ENCODE results near the gene GPR82. TPM values are rescaled to one million over a fixed set of nuclear protein-coding genes. Genes with fewer than 3 reads are reported as not detected.
A peak's percentile ranks its signal among the peaks of the same experiment; 100 is the strongest.
"Not testable (repeated sequence)": the region's sequence is repeated elsewhere in the genome, so short reads cannot be mapped to it uniquely, and the experiment has no call there.

GPR82 gene
- polyA plus RNA-seq, 1 donor: 1.4 TPM

DNA sequence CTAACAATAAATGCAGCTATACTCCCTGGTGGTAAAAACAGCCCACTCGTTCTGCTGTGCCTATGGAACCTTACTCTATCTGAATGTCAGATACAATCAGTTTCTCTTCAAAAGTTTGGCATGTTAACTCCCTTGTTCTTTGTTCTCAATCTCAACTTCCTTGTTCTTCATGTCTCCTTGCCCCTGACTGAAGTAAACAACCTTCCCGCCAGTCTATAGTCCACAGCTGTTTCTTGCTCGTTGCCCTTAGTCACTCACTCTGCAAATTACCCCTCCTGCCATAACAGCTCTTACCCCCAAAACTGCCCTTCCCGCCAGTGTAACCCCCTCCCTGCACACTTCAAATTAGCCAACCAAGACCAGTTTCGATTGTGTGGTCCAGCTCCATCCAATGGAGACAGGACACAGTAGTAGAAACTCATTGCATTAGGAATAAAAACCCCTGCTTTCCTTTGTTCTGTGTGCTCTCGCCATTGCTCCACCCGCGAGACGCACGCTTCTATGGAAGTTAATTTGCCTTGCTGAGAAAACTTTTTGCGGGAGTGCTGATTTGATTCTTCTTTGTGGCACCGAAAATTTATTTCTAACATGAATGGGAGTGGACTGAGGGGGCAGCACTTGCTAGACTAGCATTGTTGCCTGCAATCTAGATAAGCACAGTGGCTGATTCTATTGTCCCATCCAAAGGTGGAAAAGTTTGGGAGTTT is 7.1 kb upstream of the GPR82 start:
- H3K27me3 ChIP-seq (ENCODE audit: control insufficient read depth, insufficient read depth, low read length): no peaks in the 10 kb centered on the region
- H3K4me3 ChIP-seq (ENCODE audit: low read length): no peak overlapping the region
- H3K36me3 ChIP-seq (ENCODE audit: control insufficient read depth, insufficient read depth, low read length): no peaks in the 10 kb centered on the region
- H3K9me3 ChIP-seq (ENCODE audit: control insufficient read depth, low read depth, low read length): peaks cover 3% of the 10 kb centered on the region
- H3K27ac ChIP-seq (ENCODE audit: low read length): peak overlapping the region; percentile 46
- peak in 1 of 2 donors; percentile 61 for DNase-seq
- H3K4me1 ChIP-seq (ENCODE audit: control insufficient read depth, insufficient read depth, low read length): peaks cover 11% of the 10 kb centered on the region
- WGBS (ENCODE audit: insufficient coverage, low lambda C conversion rate): no CpG with 5 or more reads among the region's 12 CpGs

DNA sequence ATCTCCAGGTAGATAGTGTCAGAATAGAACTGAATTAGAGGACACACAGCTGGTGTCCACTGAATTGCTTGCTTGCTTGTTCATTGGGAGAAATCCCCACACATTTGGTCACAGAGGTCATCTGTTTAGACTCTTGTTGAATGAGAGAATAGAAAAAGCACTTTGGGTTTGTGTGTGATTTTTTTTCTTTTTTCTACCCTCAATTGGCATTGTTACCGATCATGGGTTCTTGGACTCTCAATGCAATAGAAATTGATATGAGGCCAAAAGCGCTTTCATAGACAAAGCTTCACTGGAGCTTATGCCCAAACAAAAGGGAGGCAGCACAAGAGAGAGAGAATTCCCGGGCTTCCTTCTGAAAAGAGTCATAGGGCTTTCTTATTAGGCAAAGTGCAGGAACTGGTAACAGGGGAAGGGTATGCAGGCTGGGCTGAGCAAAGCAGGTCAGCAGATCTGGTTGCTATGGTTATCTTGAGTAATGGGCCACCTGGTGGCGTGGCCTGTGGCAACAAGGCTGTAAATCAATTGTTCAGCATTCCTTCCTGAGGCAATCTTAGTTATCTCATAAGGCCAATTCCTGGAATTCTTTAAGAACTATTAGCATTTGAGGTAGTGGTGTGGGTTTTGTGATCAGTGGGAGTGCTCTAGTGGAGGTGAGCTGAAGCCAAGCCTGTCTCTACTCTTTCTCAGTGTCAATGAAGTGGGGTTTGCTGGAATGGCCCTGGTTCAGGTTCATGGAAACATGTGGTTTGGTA is 5.3 kb upstream of the GPR82 start:
- Histone ChIP-seq H3K27me3 (ENCODE audit: control insufficient read depth, insufficient read depth, low read length) (no peaks in the 10 kb centered on the region), H3K4me1 (ENCODE audit: control insufficient read depth, insufficient read depth, low read length) (peaks cover 11% of the 10 kb centered on the region), H3K36me3 (ENCODE audit: control insufficient read depth, insufficient read depth, low read length) (peaks cover 3% of the 10 kb centered on the region), H3K9me3 (ENCODE audit: control insufficient read depth, low read depth, low read length) (peaks cover 3% of the 10 kb centered on the region), H3K27ac (ENCODE audit: low read length) (peak overlapping the region; percentile 52), H3K4me3 (ENCODE audit: low read length) (no peak overlapping the region)
- WGBS (ENCODE audit: insufficient coverage, low lambda C conversion rate): no CpG with 5 or more reads among the region's 4 CpGs
- peak in 1 of 2 donors; percentile 39 for DNase-seq

DNA sequence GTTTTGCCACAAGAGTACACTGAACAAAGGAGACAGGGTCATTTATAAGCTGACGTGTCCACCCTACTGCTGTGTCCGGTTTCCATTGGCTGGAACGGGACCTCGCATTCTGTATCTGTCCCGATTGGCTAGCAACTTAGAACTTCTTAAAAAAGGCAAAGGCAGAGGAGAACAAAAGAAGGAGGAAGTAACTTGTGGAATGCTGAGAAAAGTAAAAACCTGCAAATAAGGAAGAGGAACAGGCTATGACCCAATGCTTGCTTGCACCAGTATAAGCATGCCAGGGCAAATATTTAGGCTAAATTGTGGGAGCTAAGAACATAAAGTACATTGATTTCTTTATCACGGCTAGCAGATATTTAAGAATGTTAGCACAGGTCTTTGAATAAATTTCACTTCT is 4.4 kb upstream of the GPR82 start:
- H3K27ac ChIP-seq (ENCODE audit: low read length): not testable (repeated sequence)
- no CpG with 5 or more reads among the region's 6 CpGs for WGBS (ENCODE audit: insufficient coverage, low lambda C conversion rate)

DNA sequence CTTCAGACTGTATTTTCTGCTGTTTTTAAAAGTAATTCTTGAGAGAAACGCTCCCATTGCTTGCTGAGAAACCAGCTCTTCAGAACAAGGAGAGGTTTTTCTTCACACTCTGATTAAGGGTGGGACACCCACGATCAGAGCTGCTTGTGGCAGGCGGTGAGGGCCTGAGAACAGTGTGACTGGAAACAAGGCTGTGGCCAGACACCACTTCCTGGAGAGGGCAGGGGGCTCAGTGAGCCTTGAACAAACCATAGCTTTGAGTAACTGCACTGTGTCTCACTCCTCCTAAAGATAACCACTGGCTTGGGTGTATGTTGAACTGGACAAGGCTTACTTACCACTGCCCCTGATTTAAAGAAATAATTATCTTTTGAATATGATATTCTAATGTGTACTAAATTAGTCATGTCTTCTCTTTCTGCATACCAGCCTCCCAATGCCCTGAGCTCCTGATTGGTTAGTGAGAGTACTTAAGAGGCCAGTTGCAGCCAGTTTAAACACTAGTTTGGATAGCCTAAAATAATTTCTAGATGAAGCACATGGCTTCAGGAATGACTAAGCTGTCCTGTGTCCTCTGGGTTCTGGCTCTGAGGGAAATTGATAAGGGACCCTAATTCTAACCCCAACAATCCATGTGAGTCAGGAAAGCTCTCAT is 3.7 kb upstream of the GPR82 start:
- H3K9me3 ChIP-seq (ENCODE audit: control insufficient read depth, low read depth, low read length): peaks cover 3% of the 10 kb centered on the region
- WGBS (ENCODE audit: insufficient coverage, low lambda C conversion rate): no CpG with 5 or more reads among the region's 3 CpGs
- H3K36me3 ChIP-seq (ENCODE audit: control insufficient read depth, insufficient read depth, low read length): peaks cover 3% of the 10 kb centered on the region
- H3K4me1 ChIP-seq (ENCODE audit: control insufficient read depth, insufficient read depth, low read length): peaks cover 11% of the 10 kb centered on the region
- no peak overlapping the region for H3K4me3 ChIP-seq (ENCODE audit: low read length)
- H3K27me3 ChIP-seq (ENCODE audit: control insufficient read depth, insufficient read depth, low read length): no peaks in the 10 kb centered on the region
- DNase-seq: no peak
- H3K27ac ChIP-seq (ENCODE audit: low read length): no peak overlapping the region

More for the DNA sequence above, 4.4 kb upstream of the GPR82 start:
- not testable (repeated sequence) for H3K27me3 ChIP-seq (ENCODE audit: control insufficient read depth, insufficient read depth, low read length); H3K4me3 ChIP-seq (ENCODE audit: low read length); H3K36me3 ChIP-seq (ENCODE audit: control insufficient read depth, insufficient read depth, low read length); H3K9me3 ChIP-seq (ENCODE audit: control insufficient read depth, low read depth, low read length); DNase-seq
- peaks cover 11% of the 10 kb centered on the region for H3K4me1 ChIP-seq (ENCODE audit: control insufficient read depth, insufficient read depth, low read length)

DNA sequence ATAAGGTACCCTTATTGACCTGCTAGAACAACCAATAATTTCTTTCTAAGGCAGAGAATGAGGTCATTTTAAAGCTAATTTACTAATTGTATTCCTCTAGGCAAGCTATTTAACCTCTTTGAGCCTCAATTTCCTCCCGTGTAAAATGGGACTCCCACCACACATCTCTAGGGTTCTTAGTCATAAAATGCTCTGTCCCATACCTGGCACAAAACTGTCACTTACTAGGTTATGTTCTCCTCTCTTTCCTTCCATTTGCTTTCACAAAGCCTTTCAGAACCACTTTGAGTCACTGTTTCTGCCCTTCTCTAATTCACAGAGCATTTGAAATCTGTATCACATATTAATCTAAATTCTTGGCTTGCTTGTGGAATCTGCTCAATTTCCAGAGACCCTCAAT is 2.4 kb upstream of the GPR82 start:
- Histone ChIP-seq H3K27me3 (ENCODE audit: control insufficient read depth, insufficient read depth, low read length) (no peaks in the 10 kb centered on the region), H3K36me3 (ENCODE audit: control insufficient read depth, insufficient read depth, low read length) (peaks cover 3% of the 10 kb centered on the region), H3K9me3 (ENCODE audit: control insufficient read depth, low read depth, low read length) (peaks cover 3% of the 10 kb centered on the region), H3K27ac (ENCODE audit: low read length) (no peak overlapping the region), H3K4me1 (ENCODE audit: control insufficient read depth, insufficient read depth, low read length) (peaks cover 5% of the 10 kb centered on the region), H3K4me3 (ENCODE audit: low read length) (no peak overlapping the region)
- no peak for DNase-seq
- WGBS (ENCODE audit: insufficient coverage, low lambda C conversion rate): no CpG with 5 or more reads among the region's 1 CpG

DNA sequence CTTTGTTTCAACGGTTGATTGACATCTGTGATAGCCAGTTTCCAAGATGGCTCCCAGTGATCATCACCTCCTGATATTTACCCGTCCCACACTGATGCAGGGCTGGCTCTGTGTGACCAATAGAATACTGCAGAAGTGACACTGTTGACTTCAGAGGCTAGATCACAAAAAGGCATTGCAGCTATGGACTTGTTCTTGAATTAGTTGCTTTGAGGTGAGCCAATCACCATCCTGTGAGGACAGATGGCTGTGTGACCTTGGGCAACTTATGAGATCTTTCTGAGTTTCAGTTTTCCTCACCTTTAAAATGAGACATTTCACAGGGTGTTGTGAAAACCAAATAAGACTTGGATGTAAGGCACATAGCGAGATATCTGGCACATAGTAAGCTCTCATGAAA is 1.8 kb upstream of the GPR82 start:
- H3K4me3 ChIP-seq (ENCODE audit: low read length): no peak overlapping the region
- H3K27me3 ChIP-seq (ENCODE audit: control insufficient read depth, insufficient read depth, low read length): no peaks in the 10 kb centered on the region
- H3K9me3 ChIP-seq (ENCODE audit: control insufficient read depth, low read depth, low read length): peaks cover under 1% of the 10 kb centered on the region
- H3K36me3 ChIP-seq (ENCODE audit: control insufficient read depth, insufficient read depth, low read length): peaks cover 3% of the 10 kb centered on the region
- no CpG with 5 or more reads among the region's 3 CpGs for WGBS (ENCODE audit: insufficient coverage, low lambda C conversion rate)
- peaks cover under 1% of the 10 kb centered on the region for H3K4me1 ChIP-seq (ENCODE audit: control insufficient read depth, insufficient read depth, low read length)
- H3K27ac ChIP-seq (ENCODE audit: low read length): no peak overlapping the region
- DNase-seq: no peak

DNA sequence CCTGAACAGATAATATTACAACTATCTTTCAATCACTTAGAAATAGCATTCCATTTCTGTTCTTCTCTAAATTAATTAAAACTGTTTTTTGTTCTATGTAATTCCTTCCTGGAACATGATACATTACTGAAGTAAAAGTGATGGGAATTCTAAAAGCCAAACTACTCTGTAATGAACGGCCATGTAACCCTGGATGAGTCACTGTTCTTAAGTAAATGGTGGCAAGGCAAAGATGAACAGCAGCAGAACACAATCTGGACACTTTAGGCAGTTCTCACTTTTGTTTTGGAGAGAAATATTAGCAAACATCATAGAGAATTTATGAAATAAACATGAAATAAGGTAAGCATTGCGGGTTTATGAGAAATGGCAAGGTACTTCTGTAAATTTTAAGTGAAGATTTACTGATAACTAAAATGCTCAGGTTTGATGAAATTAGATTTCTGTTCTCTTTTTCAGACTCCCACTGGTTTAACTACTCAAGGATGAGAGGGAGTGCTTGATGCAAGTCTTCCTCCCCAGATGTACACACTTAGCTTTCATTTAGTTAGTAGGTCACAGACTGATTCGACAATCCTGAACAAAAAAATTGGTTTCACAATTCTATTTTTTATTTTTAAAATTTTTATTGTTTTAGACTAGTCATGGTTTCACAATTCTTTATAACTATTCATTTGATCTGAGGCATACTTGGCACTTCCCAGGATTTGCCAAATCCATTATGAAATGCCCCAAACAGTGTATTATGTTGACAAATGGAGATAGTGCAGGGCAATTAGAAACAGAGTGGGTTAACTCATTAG is 964 bp upstream of the GPR82 start:
- H3K27ac ChIP-seq (ENCODE audit: low read length): no peak overlapping the region
- WGBS (ENCODE audit: insufficient coverage, low lambda C conversion rate): no CpG with 5 or more reads among the region's 3 CpGs
- DNase-seq: no peak
- no peaks in the 10 kb centered on the region for H3K4me1 ChIP-seq (ENCODE audit: control insufficient read depth, insufficient read depth, low read length)
- no peak overlapping the region for H3K4me3 ChIP-seq (ENCODE audit: low read length)
- H3K9me3 ChIP-seq (ENCODE audit: control insufficient read depth, low read depth, low read length): no peaks in the 10 kb centered on the region
- peaks cover 3% of the 10 kb centered on the region for H3K36me3 ChIP-seq (ENCODE audit: control insufficient read depth, insufficient read depth, low read length)
- no peaks in the 10 kb centered on the region for H3K27me3 ChIP-seq (ENCODE audit: control insufficient read depth, insufficient read depth, low read length)

DNA sequence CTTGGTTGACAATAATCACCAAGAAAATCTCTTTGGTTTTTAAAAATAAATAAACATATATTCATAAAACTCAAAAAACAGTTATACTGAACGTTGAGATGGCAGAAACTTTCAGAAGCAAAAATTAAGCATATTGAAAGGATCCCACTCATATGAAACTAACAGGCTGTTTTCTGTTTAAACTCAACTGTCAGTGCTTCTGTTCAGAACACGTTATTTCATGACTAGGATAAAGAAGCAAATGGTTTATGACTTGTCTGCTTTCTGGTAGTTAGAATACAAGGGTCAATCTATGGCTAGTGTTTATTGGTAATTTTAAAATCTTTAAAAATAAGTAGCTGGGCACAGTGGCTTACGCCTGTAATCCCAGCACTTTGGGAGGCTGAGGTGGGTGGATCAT is 4.1 kb downstream of the GPR82 start:
- no peak overlapping the region for H3K27ac ChIP-seq (ENCODE audit: low read length)
- DNase-seq: no peak
- H3K4me3 ChIP-seq (ENCODE audit: low read length): no peak overlapping the region
- H3K36me3 ChIP-seq (ENCODE audit: control insufficient read depth, insufficient read depth, low read length): no peaks in the 10 kb centered on the region
- no peaks in the 10 kb centered on the region for H3K27me3 ChIP-seq (ENCODE audit: control insufficient read depth, insufficient read depth, low read length)
- no peaks in the 10 kb centered on the region for H3K4me1 ChIP-seq (ENCODE audit: control insufficient read depth, insufficient read depth, low read length)
- no CpG with 5 or more reads among the region's 3 CpGs for WGBS (ENCODE audit: insufficient coverage, low lambda C conversion rate)
- H3K9me3 ChIP-seq (ENCODE audit: control insufficient read depth, low read depth, low read length): no peaks in the 10 kb centered on the region

DNA sequence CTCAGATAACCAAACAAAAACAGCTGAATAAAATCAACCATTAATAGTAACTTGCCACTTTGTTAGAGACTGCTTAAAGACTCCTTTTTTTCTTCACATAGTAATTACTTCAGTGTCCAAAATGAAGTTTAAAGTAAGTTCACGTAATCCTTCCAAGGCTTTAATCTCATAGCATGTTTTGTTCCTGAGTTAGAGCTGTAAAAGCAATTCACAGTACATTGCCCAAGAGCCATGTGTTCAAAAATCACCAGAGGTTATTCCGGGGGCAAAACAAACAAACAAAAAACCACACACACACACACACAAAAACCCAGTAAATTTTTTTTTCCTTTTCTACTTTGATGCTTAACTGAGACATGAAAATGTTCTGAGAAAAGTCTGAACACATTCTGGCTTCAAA is 6.1 kb downstream of the GPR82 start:
- Histone ChIP-seq H3K27me3 (ENCODE audit: control insufficient read depth, insufficient read depth, low read length) (no peaks in the 10 kb centered on the region), H3K27ac (ENCODE audit: low read length) (no peak overlapping the region), H3K4me3 (ENCODE audit: low read length) (no peak overlapping the region), H3K9me3 (ENCODE audit: control insufficient read depth, low read depth, low read length) (no peaks in the 10 kb centered on the region), H3K36me3 (ENCODE audit: control insufficient read depth, insufficient read depth, low read length) (no peaks in the 10 kb centered on the region), H3K4me1 (ENCODE audit: control insufficient read depth, insufficient read depth, low read length) (no peaks in the 10 kb centered on the region)
- peak in 1 of 2 donors; percentile 11 for DNase-seq
- no CpG with 5 or more reads among the region's 2 CpGs for WGBS (ENCODE audit: insufficient coverage, low lambda C conversion rate)

DNA sequence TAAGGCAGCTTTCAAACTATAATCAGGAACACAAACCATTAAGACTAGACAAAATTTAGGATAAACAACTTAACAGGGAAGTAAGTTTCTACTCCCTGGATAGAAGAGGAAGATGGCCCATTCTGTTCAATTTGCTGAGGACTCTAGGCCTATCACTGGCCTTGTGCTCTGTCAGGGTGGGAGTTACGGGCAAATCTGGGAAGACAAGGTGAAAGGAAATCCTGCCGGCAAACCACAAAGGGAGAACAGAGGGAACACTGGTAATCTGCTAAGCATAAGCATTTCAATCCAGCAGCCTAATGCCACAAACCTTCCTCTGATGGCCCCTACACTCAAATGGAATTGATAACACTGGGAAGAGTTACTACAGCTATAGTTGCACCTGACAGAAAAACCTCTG is 8.3 kb downstream of the GPR82 start:
- Histone ChIP-seq H3K4me1 (ENCODE audit: control insufficient read depth, insufficient read depth, low read length) (no peaks in the 10 kb centered on the region), H3K36me3 (ENCODE audit: control insufficient read depth, insufficient read depth, low read length) (no peaks in the 10 kb centered on the region), H3K27me3 (ENCODE audit: control insufficient read depth, insufficient read depth, low read length) (no peaks in the 10 kb centered on the region), H3K4me3 (ENCODE audit: low read length) (no peak overlapping the region), H3K27ac (ENCODE audit: low read length) (no peak overlapping the region), H3K9me3 (ENCODE audit: control insufficient read depth, low read depth, low read length) (no peaks in the 10 kb centered on the region)
- DNase-seq: no peak
- WGBS (ENCODE audit: insufficient coverage, low lambda C conversion rate): 60% methylated on average over 1 of the region's 2 CpGs
